Activated T-helper 1 cell treated with anti-CD3 and anti-CD28 coated beads, Interleukin-12 subunit alpha, Interleukin-12 subunit beta, Interleukin-2, Interleukin-4 antibody, amounts not matched to agents 30 ng/mL and 10 ng/mL and 1 ng/mL, durations not matched to agents 14 hours and 24 hours and 36 hours (primary cell): ENCODE data around the gene CYTIP. TPM values are rescaled to one million over a fixed set of nuclear protein-coding genes. Genes with fewer than 3 reads are reported as not detected.
"Not testable (repeated sequence)": the region's sequence is repeated elsewhere in the genome, so short reads cannot be mapped to it uniquely, and the experiment has no call there.

Source experiments
- DNase-seq: peaks from one replicate; pipeline ENCODE4 v3.0.0; 2021; ENCODE audit warnings: low spot score
- H3K27ac Mint-ChIP-seq: one replicate; pipeline ENCODE4 v1.8.0; 2021; ENCODE audit warnings: mild to moderate bottlenecking, mixed read lengths
- H3K27me3 Mint-ChIP-seq: one replicate; pipeline ENCODE4 v1.8.0; 2022; ENCODE audit warnings: mild to moderate bottlenecking, moderate library complexity, mixed read lengths; ENCODE audit not compliant: insufficient read depth
- H3K36me3 Mint-ChIP-seq: one replicate; pipeline ENCODE4 v1.8.0; 2021; ENCODE audit warnings: low read depth, mixed read lengths
- H3K4me1 Mint-ChIP-seq: one replicate; pipeline ENCODE4 v1.8.0; 2021; ENCODE audit warnings: low read depth, mixed read lengths
- H3K4me3 Mint-ChIP-seq: one replicate; pipeline ENCODE4 v1.8.0; 2021; ENCODE audit warnings: mild to moderate bottlenecking, moderate library complexity, mixed read lengths
- H3K9me3 Mint-ChIP-seq: one replicate; pipeline ENCODE4 v1.8.0; 2021; ENCODE audit warnings: mixed read lengths
- intact Hi-C: fragments of 100-400 bp; cut with micrococcal nuclease; formaldehyde crosslinking; loops from one replicate; pipeline ENCODE4 v1.15.1; 2024
- total RNA-seq: library from RNA; stranded (reverse); gene quantifications from 2 replicates; pipeline ENCODE4 v1.2.3, GENCODE V29; 2022

Gene CYTIP
- total RNA-seq, 1 donor from 2014 or later, result 296 TPM

DNA sequence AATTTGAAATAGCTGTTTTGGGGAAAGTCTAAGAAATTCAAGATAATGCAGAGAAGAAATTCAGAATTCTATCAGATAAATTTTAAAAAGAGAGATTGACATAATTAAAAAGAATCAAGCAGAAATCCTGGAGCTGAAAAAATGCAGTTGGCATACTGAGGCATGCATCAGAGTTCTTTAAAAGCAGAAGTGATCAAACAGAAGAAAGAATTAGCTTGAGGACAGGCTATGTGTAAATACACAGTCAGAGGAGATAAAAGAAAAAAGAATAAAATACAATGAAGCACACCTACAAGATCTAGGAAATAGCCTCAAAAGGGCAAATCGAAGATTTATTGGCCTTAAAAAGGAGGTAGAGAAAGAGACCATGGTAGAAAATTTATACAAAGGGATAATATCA is 57.1 kb downstream of the CYTIP start:
- Mint-ChIP-seq H3K4me3 (no peak overlapping the region), H3K4me1 (peaks cover 6% of the 10 kb centered on the region), H3K27ac (no peak overlapping the region), H3K27me3 (no peaks in the 10 kb centered on the region), H3K9me3 (peaks cover 42% of the 10 kb centered on the region), H3K36me3 (peaks cover 26% of the 10 kb centered on the region)
- intact Hi-C loops, result no loop called here
- no peak for DNase-seq

GRCh38 chr2:157386247-157386646 is 57.6 kb downstream of the CYTIP start:
- H3K36me3 Mint-ChIP-seq, result peaks cover 23% of the 10 kb centered on the region
- intact Hi-C loops, result no loop called here
- H3K4me3 Mint-ChIP-seq, result no peak overlapping the region
- no peak for DNase-seq
- H3K4me1 Mint-ChIP-seq, result peaks cover 6% of the 10 kb centered on the region
- no peaks in the 10 kb centered on the region for H3K27me3 Mint-ChIP-seq
- H3K27ac Mint-ChIP-seq, result no peak overlapping the region
- peaks cover 37% of the 10 kb centered on the region for H3K9me3 Mint-ChIP-seq

DNA sequence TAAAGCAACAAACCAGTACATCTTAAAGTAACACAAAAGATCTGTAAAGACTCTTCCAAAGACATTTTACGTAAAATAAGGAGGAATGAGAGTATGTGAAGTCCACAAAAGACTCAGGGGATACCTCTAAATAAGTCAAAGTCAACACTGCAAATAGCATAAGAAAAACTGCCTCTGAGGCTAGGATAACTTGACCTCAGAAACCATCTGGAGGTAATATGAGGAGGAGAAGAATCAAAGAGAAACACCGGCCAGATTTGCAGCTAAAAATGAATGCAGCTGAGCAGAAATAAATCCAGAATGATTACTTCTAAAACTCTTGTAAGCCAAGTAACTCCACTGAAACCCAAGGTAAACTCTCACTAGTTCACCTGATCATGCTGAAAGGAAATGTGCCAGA is 66.0 kb downstream of the CYTIP start:
- Mint-ChIP-seq H3K4me1 (no peaks in the 10 kb centered on the region), H3K4me3 (no peak overlapping the region), H3K27me3 (no peaks in the 10 kb centered on the region), H3K9me3 (peaks cover 40% of the 10 kb centered on the region), H3K36me3 (peaks cover 29% of the 10 kb centered on the region), H3K27ac (no peak overlapping the region)
- intact Hi-C loops, result no loop called here
- no peak for DNase-seq

- Mint-ChIP-seq H3K4me1 (no peaks in the 10 kb centered on the region), H3K36me3 (peaks cover 27% of the 10 kb centered on the region), H3K27ac (no peak overlapping the region), H3K9me3 (peaks cover 40% of the 10 kb centered on the region), H3K27me3 (no peaks in the 10 kb centered on the region), H3K4me3 (no peak overlapping the region)
- no peak for DNase-seq
- intact Hi-C loops, result no loop called here
These were observed 67.8 kb downstream of the CYTIP start for GRCh38 chr2:157376041-157376440.

DNA sequence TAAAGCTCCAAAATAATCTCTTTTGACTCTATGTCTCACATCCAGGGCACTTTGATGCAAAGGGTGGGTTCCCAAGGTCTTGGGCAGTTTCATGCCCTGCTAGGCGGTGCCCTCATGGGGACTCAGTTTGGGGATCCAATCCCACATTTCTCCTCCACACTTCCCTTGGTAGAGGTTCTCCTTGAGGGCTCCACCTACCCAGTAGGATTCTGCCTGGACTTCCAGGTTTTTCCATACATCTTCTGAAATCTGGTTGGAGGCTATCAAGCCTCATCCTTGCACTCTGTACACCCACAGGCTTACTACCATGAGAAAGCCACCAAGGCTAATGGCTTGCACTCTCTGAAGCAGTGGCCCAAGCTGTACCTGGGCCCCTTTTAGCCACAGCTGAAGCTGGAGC is 68.5 kb downstream of the CYTIP start:
- Mint-ChIP-seq H3K4me3 (no peak overlapping the region), H3K4me1 (no peaks in the 10 kb centered on the region), H3K9me3 (peaks cover 37% of the 10 kb centered on the region), H3K27ac (no peak overlapping the region), H3K27me3 (no peaks in the 10 kb centered on the region), H3K36me3 (peaks cover 27% of the 10 kb centered on the region)
- intact Hi-C loops, result no loop called here
- DNase-seq, result no peak

DNA sequence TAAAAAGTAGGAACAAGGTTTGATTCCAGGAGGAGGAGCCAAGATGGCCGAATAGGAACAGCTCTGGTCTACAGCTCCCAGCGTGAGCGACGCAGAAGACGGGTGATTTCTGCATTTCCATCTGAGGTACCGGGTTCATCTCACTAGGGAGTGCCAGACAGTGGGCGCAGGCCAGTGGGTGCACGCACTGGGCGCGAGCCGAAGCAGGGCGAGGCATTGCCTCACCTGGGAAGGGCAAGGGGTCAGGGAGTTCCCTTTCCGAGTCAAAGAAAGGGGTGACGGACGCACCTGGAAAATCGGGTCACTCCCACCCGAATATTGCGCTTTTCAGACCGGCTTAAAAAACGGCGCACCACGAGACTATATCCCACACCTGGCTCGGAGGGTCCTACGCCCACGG is 75.4 kb downstream of the CYTIP start:
- intact Hi-C loops, H3K27ac Mint-ChIP-seq, DNase-seq, H3K4me3 Mint-ChIP-seq, H3K27me3 Mint-ChIP-seq: not testable (repeated sequence)
- H3K36me3 Mint-ChIP-seq, result peaks cover 17% of the 10 kb centered on the region
- H3K4me1 Mint-ChIP-seq, result peaks cover 19% of the 10 kb centered on the region
- H3K9me3 Mint-ChIP-seq, result peaks cover 15% of the 10 kb centered on the region

GRCh38 chr2:157367704-157368103 is 76.2 kb downstream of the CYTIP start:
- H3K36me3 Mint-ChIP-seq, result peaks cover 23% of the 10 kb centered on the region
- DNase-seq, result no peak
- H3K9me3 Mint-ChIP-seq, result peaks cover 23% of the 10 kb centered on the region
- H3K27me3 Mint-ChIP-seq, result no peaks in the 10 kb centered on the region
- H3K4me3 Mint-ChIP-seq, result no peak overlapping the region
- H3K4me1 Mint-ChIP-seq, result peaks cover 19% of the 10 kb centered on the region
- H3K27ac Mint-ChIP-seq, result no peak overlapping the region
- intact Hi-C loops, result no loop called here

Other genes with a start within 250 kb of the CYTIP start
- not detected in 2 replicates for gene GALNT5, start 186.4 kb downstream of the CYTIP start, total RNA-seq
- gene ERMN, start 118.3 kb downstream of the CYTIP start, total RNA-seq, result 2.1 and 2.4 TPM in 2 replicates
- gene ACVR1C, start 184.8 kb upstream of the CYTIP start, total RNA-seq, result 0.59 and 1.1 TPM in 2 replicates